GM23338 (cell line): ENCODE data around the gene PRPH2. TPM values are rescaled to one million over a fixed set of nuclear protein-coding genes. Genes with fewer than 3 reads are reported as not detected.

Source experiments
- ATAC-seq: fragments of 200-7000 bp; cut with Tn5 transposase; 3 replicates; pipeline ENCODE4 v1.9.1; 2020
- DNase-seq: peaks from one replicate; pipeline ENCODE4 v3.0.0-alpha.2; 2015; ENCODE audit warnings: low spot score
- H2AFZ ChIP-seq: fragments of 200-600 bp; sonication (generic); 2 replicates; pipeline ENCODE4 v1.8.0; 2016; ENCODE audit warnings: antibody characterized with exemption, mild to moderate bottlenecking, moderate library complexity
- H3F3A ChIP-seq: fragments of 200-600 bp; sonication (generic); replicated peaks from 2 replicates; pipeline ENCODE4 v1.8.0; 2017; ENCODE audit warnings: antibody characterized with exemption, mixed run types, low read depth
- H3K27ac ChIP-seq: fragments of 200-600 bp; sonication (generic); 2 replicates; pipeline ENCODE4 v1.6.1; 2016; ENCODE audit warnings: low read depth
- H3K27me3 ChIP-seq: fragments of 200-600 bp; sonication (generic); 2 replicates; pipeline ENCODE4 v1.8.0; 2016; ENCODE audit warnings: mild to moderate bottlenecking, mixed run types, moderate library complexity; ENCODE audit not compliant: insufficient read depth
- H3K36me3 ChIP-seq: fragments of 200-600 bp; sonication (generic); 2 replicates; pipeline ENCODE4 v1.8.0; 2016; ENCODE audit warnings: mild to moderate bottlenecking; ENCODE audit not compliant: insufficient read depth
- H3K4me1 ChIP-seq: fragments of 200-600 bp; sonication (generic); 2 replicates; pipeline ENCODE4 v1.8.0; 2016; ENCODE audit warnings: mild to moderate bottlenecking, moderate library complexity; ENCODE audit not compliant: insufficient read depth
- H3K4me2 ChIP-seq: fragments of 200-600 bp; sonication (generic); 2 replicates; pipeline ENCODE4 v1.7.1; 2017; ENCODE audit warnings: mixed run types
- H3K4me3 ChIP-seq: fragments of 200-600 bp; sonication (generic); 2 replicates; pipeline ENCODE4 v1.6.1; 2016; ENCODE audit warnings: mixed run types
- H3K79me2 ChIP-seq: fragments of 200-600 bp; sonication (generic); replicated peaks from 2 replicates; pipeline ENCODE4 v1.8.0; 2017; ENCODE audit warnings: mild to moderate bottlenecking; ENCODE audit not compliant: insufficient read depth
- H3K9me2 ChIP-seq: fragments of 200-600 bp; sonication (generic); 2 replicates; pipeline ENCODE4 v1.8.0; 2017; ENCODE audit not compliant: insufficient read depth
- H4K20me1 ChIP-seq: fragments of 200-600 bp; sonication (generic); replicated peaks from 2 replicates; pipeline ENCODE4 v1.8.0; 2017; ENCODE audit warnings: mild to moderate bottlenecking; ENCODE audit not compliant: insufficient read depth
- H3K27ac Mint-ChIP-seq: 2 replicates; pipeline ENCODE4 v1.8.0; 2020; ENCODE audit warnings: inconsistent platforms, mild to moderate bottlenecking, moderate library complexity, mixed read lengths
- H3K27me3 Mint-ChIP-seq: 3 replicates; pipeline ENCODE4 v1.8.0; 2022; ENCODE audit warnings: low read depth, mild to moderate bottlenecking, moderate library complexity, mixed read lengths, inconsistent platforms; ENCODE audit not compliant: insufficient read depth, poor library complexity
- H3K36me3 Mint-ChIP-seq: 3 replicates; pipeline ENCODE4 v1.8.0; 2021; ENCODE audit warnings: low read depth, mild to moderate bottlenecking, inconsistent platforms, moderate library complexity, mixed read lengths
- H3K4me1 Mint-ChIP-seq: 3 replicates; pipeline ENCODE4 v1.8.0; 2020; ENCODE audit warnings: mild to moderate bottlenecking, inconsistent platforms, mixed read lengths
- H3K4me3 Mint-ChIP-seq: 3 replicates; pipeline ENCODE4 v1.8.0; 2021; ENCODE audit warnings: moderate library complexity, mild to moderate bottlenecking, inconsistent platforms, mixed read lengths
- H3K9me3 Mint-ChIP-seq: 3 replicates; pipeline ENCODE4 v1.8.0; 2020; ENCODE audit warnings: moderate library complexity, mild to moderate bottlenecking, inconsistent platforms, mixed read lengths
- ETS1 ChIP-seq: IDR thresholded peaks from 2 replicates; pipeline ENCODE4 v1.6.1; 2016; ENCODE audit warnings: antibody characterized with exemption
- EZH2 ChIP-seq: fragments of 200-600 bp; sonication (generic); IDR thresholded peaks from one replicate; pipeline ENCODE4 v1.8.0; 2017; ENCODE audit warnings: antibody characterized with exemption, mild to moderate bottlenecking, low read depth; ENCODE audit not compliant: unreplicated experiment
- JUNB ChIP-seq: IDR thresholded peaks from one replicate; pipeline ENCODE4 v1.6.1; 2016; ENCODE audit warnings: antibody characterized with exemption; ENCODE audit not compliant: unreplicated experiment
- POLR2AphosphoS5 ChIP-seq: IDR thresholded peaks from 2 replicates; pipeline ENCODE4 v1.6.1; 2016; ENCODE audit warnings: antibody characterized with exemption, low read depth
- REST ChIP-seq: IDR thresholded peaks from one replicate; pipeline ENCODE4 v1.6.1; 2018; ENCODE audit warnings: antibody characterized with exemption; ENCODE audit not compliant: unreplicated experiment
- STAT1 ChIP-seq: IDR thresholded peaks from one replicate; pipeline ENCODE4 v1.6.1; 2016; ENCODE audit warnings: antibody characterized with exemption; ENCODE audit not compliant: unreplicated experiment
- ZNF114 ChIP-seq: fragments of 250-450 bp; sonication (Bioruptor Pico); IDR thresholded peaks from 2 replicates; pipeline ENCODE4 v1.5.0; 2020; ENCODE audit warnings: mild to moderate bottlenecking, moderate library complexity
- ZNF331 ChIP-seq: fragments of 250-450 bp; sonication (Bioruptor Pico); IDR thresholded peaks from 2 replicates; pipeline ENCODE4 v1.5.0; 2020; ENCODE audit warnings: low read depth, mild to moderate bottlenecking, moderate library complexity
- ZNF462 ChIP-seq: fragments of 250-450 bp; sonication (Bioruptor Pico); IDR thresholded peaks from 2 replicates; pipeline ENCODE4 v1.5.0; 2020; ENCODE audit warnings: mild to moderate bottlenecking, moderate library complexity
- polyA plus RNA-seq: library from polyadenylated mRNA; unstranded; fragments of >200 nt; fragmentation: Nextera tagmentation; extraction: Ambion mirVana; gene quantifications from 2 replicates; pipeline ENCODE4 v1.2.1, GENCODE V29; 2016
- total RNA-seq: library from RNA; depleted of rRNA; stranded (reverse); fragments of >200 nt; shearing (Covaris generic); gene quantifications from 2 replicates; pipeline ENCODE4 v1.2.3, GENCODE V29; 2014

The PRPH2 gene
- total and polyA plus RNA-seq, 2 experiments from 2014 or later, result 0.50 to 0.52 TPM

GRCh38 chr6:42653851-42654250, 68.5 kb downstream of the PRPH2 start:
- Mint-ChIP-seq H3K4me3 (no peak overlapping the region), H3K9me3 (no peaks in the 10 kb centered on the region; the same call in 2 of the 3 replicates), H3K4me1 (no peaks in the 10 kb centered on the region), H3K27ac (no peak overlapping the region), H3K27me3 (no peaks in the 10 kb centered on the region), H3K36me3 (peaks cover 40% of the 10 kb centered on the region)
- Histone ChIP-seq H3F3A (no peaks in the 10 kb centered on the region), H3K4me2 (no peak overlapping the region), H2AFZ (no peak overlapping the region), H4K20me1 (peaks cover 5% of the 10 kb centered on the region; the same call in 1 of the 2 replicates), H3K9me2 (no peaks in the 10 kb centered on the region), H3K4me3 (no peak overlapping the region), H3K79me2 (no peaks in the 10 kb centered on the region), H3K27ac (no peak overlapping the region), H3K36me3 (peaks cover 20% of the 10 kb centered on the region), H3K4me1 (no peaks in the 10 kb centered on the region), H3K27me3 (no peaks in the 10 kb centered on the region)
- no peak for ATAC-seq
- TF ChIP-seq STAT1 (no peak), ZNF114 (CRISPR knock-in tag) (no peak), POLR2AphosphoS5 (no peak), JUNB (no peak), ETS1 (no peak), ZNF462 (CRISPR knock-in tag) (no peak), REST (no peak), ZNF331 (CRISPR knock-in tag) (no peak), EZH2 (no peak)
- DNase-seq, result no peak
